Posterior vena cava (tissue), 2 donors: Measurements from ENCODE around the gene MMP15. TPM values are rescaled to one million over a fixed set of nuclear protein-coding genes. Genes with fewer than 3 reads are reported as not detected.

Source experiments
- DNase-seq: peaks from one replicate; pipeline ENCODE4 v3.0.0-alpha.2; 2020; ENCODE audit warnings: low spot score
- intact Hi-C, 2 donors: fragments of 100-400 bp; cut with DNase I; formaldehyde crosslinking; loops; one replicate each; pipeline versions ENCODE4 v1.14.1 to v1.14.2; 2022 to 2023
- total RNA-seq, 2 donors: library from RNA; stranded (reverse); fragmentation: NEBNext Ultra II Directional; extraction: Animal tissue kit (Norgen Biotek cat#: 25700); gene quantifications; one replicate each; pipeline ENCODE4 v1.2.1, GENCODE V29; 2021
- donor health status: DM: yes; HTN: yes; CAD: no.
- donor health status: DM: yes; HTN: yes; CAD: no.

Gene MMP15
- total RNA-seq, 2 donors from 2014 or later = 4.4 to 5.8 TPM

GRCh38 chr16:58029410-58029809 lies 3.9 kb downstream of the MMP15 start:
- no peak for DNase-seq
- intact Hi-C loops = loop anchor here in 1 of 2 donors (1.0 kb wide), 1 partner anchor 89 kb away; no protein-coding TSS in a partner anchor

- intact Hi-C loops = no loop called here
- no peak for DNase-seq
These were observed 4.7 kb downstream of the MMP15 start for GRCh38 chr16:58030136-58030840.

GRCh38 chr16:58031016-58031800 lies 5.7 kb downstream of the MMP15 start:
- no peak for DNase-seq
- intact Hi-C loops = no loop called here

GRCh38 chr16:58032710-58033293 lies 7.2 kb downstream of the MMP15 start:
- intact Hi-C loops = no loop called here
- no peak for DNase-seq

DNA sequence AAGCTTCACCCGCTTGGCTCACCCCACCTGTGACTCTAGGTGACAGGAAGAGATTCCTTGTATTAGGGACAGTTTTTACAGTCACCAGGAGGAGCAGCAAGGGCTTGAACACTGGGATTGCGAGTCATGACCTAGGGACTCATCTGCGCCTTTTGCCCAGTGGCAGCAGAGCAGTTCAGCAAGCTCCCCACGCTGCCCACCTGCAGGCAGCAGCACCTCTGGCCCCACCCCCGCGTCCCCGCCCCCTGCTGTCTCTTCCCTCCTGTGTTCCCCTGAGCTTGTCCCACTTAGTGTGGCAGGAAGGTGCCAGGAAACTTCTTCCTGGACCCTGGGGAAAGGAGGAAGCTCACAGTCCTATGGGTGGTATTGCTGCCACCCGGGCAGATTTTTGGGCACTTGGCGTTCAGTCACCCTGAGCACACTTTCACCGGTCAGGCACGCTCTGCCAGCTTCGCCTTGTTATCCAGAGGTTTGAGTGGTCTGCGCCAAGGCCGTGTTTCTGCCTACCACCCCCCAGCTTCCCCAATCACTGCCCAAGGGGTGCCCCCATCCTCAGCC lies 8.7 kb downstream of the MMP15 start:
- DNase-seq = no peak
- intact Hi-C loops = no loop called here

DNA sequence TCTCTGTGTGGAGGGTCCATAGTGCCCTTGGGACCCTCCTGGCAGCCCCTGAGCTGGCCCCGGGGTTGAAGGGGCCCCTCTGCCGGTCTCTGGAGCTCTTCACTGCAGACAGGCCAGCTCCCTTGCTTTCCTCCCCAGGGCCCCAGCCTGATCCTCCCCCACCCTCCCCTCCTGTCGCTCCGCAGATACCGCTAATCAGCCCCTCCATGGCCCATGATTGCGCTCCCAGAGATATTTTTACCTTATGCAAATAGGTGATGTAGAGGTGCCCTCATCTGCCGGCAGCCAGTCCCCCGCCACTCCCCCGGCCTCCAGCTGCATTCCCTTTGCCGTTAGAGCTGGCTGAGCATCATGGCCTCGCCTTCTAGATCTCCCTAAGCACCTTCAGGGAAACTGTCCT lies 9.2 kb downstream of the MMP15 start:
- DNase-seq = no peak
- intact Hi-C loops = no loop called here

- no peak for DNase-seq
- intact Hi-C loops = no loop called here
These were observed 10.0 kb downstream of the MMP15 start for GRCh38 chr16:58035356-58036170.

DNA sequence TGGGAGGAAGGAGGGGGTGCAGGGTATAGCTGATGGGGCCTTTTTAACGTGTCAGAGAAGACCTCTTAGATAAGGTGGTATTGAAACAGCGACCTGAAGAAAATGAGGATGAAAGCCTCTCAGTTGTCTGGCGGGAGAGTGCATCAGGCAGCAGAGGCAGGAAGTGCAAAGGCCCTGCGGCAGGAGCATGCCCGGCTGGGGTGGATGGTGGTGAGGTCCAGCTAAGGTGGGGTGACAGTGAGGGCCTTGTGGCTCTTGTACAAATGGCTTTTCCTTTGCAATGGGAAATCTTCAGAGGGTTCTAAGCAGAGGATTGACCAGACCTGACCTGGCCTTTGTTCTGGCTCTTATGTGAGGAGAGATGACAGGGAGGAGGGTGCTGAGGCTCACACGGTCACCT lies 11.4 kb downstream of the MMP15 start:
- intact Hi-C loops = no loop called here
- no peak for DNase-seq

GRCh38 chr16:58037365-58038057 lies 12.0 kb downstream of the MMP15 start:
- intact Hi-C loops = no loop called here
- no peak for DNase-seq

DNA sequence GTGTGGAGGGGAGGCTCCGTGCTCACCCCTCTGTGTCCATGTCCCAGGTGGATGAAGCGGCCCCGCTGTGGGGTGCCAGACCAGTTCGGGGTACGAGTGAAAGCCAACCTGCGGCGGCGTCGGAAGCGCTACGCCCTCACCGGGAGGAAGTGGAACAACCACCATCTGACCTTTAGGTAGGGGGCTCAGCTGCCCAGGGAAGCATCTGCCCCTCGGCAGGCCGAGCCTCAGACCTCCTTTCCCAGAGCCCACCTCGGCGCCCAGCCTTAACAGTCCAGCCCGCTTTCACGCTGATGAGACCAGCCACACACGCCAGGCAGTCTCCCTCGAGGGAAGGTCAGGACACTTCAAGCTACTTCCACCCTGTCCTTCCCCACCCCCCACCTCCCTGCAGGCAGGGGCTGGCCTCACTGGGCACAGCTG lies 12.7 kb downstream of the MMP15 start:
- DNase-seq = no peak
- intact Hi-C loops = no loop called here

DNA sequence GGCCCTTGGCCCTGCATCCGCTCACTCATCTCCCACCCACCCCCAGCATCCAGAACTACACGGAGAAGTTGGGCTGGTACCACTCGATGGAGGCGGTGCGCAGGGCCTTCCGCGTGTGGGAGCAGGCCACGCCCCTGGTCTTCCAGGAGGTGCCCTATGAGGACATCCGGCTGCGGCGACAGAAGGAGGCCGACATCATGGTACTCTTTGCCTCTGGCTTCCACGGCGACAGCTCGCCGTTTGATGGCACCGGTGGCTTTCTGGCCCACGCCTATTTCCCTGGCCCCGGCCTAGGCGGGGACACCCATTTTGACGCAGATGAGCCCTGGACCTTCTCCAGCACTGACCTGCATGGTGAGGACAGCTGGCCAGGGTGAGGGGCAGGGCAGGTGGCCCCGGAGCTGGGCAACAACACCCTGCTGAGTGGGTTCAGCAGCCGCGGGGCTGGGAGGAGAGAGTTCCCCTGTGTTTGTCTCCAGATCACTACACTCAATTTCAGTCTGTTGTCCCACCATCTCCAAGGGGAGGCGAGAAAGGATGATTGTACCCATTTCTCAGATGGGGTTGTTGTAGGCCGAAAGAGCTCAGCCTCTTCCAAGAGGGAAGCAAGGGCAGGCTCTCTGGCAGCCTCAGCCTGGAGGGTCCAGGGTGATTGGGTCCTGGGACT lies 14.4 kb downstream of the MMP15 start:
- DNase-seq = peak; percentile 66
- intact Hi-C loops = loop anchor here in 1 of 2 donors (1.0 to 5.0 kb wide), 2 partner anchors 28 to 1068 kb away; no protein-coding TSS in a partner anchor

DNA sequence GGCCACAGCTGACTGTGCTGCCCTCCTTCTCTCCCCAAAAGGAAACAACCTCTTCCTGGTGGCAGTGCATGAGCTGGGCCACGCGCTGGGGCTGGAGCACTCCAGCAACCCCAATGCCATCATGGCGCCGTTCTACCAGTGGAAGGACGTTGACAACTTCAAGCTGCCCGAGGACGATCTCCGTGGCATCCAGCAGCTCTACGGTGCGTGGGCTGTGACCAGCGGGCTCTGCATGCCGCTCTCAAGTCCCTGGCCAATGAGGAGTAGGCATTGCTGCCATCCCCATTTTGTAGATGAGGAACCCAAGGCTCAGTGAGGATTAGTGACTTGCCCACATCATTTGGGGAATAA lies 14.9 kb downstream of the MMP15 start:
- intact Hi-C loops = loop anchor here in 1 of 2 donors (1.0 to 5.0 kb wide), 2 partner anchors 28 to 1068 kb away; no protein-coding TSS in a partner anchor
- DNase-seq = no peak

DNA sequence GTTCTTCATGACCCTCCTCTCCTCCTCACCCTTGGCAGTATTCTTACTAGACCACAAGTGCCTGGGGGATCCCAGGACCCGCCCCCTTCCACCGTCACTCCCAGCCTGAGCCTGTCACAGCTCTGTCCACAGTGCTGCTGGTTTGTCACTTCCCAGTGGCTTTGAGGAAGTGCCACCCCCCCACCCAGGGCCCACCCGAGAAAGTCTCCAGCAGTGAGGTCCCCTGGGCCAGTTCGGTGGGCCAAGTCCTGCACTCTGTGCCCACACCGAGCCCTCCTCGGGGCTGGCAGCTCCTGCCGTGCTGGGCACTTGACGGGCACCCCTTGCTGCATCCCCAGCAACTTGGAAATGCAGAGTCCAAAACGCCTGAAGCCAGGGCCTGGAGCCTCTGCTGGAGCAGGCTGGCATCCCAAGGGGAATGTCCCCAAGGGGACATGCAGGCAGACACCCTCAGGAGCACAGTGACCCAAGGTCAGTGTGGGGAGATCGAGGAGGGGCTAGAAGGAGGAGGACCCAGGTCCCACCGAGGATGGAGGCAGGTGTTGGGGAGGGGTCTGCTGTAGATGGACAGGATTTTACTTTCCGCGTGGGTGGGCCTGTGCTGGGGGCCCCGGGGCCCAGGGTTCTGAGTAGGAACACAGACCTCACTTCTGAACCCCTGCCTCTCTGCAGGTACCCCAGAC lies 15.5 kb downstream of the MMP15 start:
- peak; percentile 75 for DNase-seq
- intact Hi-C loops = loop anchor here in 1 of 2 donors (1.0 to 5.0 kb wide), 2 partner anchors 27 to 1069 kb away; no protein-coding TSS in a partner anchor

- intact Hi-C loops = loop anchor here in 1 of 2 donors (5.0 kb wide), 1 partner anchor 1069 kb away; no protein-coding TSS in a partner anchor
- DNase-seq = no peak
These were observed 16.0 kb downstream of the MMP15 start for GRCh38 chr16:58041628-58041955.

DNA sequence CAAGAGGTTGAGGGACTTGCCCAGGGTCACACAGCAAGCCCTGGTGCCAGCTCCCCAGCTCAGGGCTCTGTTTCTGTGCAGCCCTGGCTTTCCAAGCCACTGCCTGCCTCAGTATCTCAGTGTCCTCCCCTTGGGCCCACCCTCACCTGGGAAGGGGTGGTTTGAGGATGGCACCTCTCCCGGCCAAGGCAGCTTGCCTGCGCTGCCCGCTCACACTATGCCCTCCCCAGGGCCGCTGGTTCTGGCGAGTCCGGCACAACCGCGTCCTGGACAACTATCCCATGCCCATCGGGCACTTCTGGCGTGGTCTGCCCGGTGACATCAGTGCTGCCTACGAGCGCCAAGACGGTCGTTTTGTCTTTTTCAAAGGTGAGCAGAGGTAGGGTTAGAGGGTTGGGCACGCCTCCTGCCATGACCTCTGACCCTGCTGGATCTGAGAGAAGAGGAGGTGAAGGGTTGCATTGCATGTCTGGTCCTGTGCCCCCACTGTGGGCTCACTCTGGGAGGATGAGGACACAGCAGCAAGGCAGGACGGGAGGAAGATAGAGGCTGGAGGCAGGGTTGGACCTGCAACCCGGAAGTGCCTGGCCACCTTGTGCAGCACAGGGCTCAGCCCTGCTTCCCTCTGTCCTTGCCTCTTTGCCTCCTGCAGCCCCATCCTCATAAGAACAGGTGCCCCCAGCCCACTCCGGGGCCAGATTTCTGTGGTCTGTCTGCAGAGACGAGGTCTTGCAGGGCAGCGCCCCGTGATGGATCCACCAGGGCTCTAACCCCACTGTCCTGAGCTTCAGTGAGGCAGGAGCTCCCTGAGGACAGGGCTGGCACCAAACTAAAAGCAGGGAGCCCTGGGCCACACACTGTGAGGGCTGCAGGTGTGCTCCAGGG lies 16.7 kb downstream of the MMP15 start:
- peak; percentile 78 for DNase-seq
- intact Hi-C loops = loop anchor here in 1 of 2 donors (5.0 kb wide), 1 partner anchor 1070 kb away; no protein-coding TSS in a partner anchor

GRCh38 chr16:58042886-58043515 lies 17.4 kb downstream of the MMP15 start:
- intact Hi-C loops = loop anchor here in 1 of 2 donors (5.0 kb wide), 1 partner anchor 1071 kb away; no protein-coding TSS in a partner anchor
- peak; percentile 76 for DNase-seq
